Hematopoietic multipotent progenitor cell treated with erythropoietin and hydrocortisone succinate and interleukin-3 and kit ligand, for 17 days (in vitro differentiated cells): ENCODE results near the gene PCSK5.
"Not testable (repeated sequence)": the region's sequence is repeated elsewhere in the genome, so short reads cannot be mapped to it uniquely, and the experiment has no call there.

Experiments used
- DNase-seq: peaks from one replicate; pipeline ENCODE4 v3.0.0-alpha.2; 2015; ENCODE audit warnings: low spot score

PCSK5 gene

DNA sequence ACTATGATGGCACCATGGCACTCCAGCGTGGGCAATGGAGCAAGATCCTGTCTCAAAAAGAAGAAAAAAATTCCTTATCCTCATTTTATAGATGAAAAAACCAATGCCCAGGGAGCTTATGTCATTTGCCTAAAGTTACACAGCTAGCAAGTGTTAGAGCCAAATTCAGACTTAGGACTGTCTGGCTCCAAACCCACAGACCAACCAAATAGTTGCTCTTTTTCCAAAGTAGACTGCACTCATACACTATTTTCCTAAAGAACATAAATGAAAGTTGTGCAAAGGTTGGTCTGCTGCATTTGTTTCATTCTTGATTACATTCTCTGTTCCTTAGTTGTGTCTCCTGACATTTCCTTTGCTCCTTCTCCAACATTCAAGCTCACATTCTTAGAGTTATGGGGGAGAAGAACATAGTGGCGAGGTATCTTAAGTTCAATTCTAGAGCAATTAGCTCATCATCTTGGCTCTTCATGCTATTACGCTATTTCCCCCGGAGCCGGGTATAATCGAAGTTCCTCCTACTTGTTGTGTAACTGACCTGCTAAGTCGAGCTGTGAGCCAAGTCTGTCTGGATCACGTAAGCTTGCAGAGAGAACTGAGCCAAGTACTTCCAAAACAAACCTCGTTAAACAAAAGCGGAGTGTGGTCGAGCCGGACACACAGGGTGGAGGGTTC is 365.4 kb downstream of the PCSK5 start:
- DNase-seq: no peak

DNA sequence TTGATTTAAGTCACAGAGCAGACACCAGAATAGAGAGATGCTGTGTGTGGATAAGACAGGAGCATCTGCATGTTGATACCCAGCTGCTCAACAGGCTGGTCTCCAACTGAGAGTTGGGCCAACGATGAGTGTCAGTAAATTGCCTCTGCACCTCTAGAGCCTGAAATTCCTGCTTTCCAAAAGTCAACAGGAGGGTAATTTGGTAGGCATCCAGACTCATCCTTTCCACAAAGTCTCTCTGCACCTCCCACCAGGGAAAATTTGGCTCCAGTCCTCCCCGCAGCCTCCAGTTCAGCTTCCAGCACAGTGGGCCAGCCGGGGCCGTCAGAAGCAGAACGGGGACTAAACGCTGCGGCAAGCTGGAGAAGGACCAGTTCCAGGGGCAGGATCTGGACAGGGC is 366.8 kb downstream of the PCSK5 start:
- no peak for DNase-seq

DNA sequence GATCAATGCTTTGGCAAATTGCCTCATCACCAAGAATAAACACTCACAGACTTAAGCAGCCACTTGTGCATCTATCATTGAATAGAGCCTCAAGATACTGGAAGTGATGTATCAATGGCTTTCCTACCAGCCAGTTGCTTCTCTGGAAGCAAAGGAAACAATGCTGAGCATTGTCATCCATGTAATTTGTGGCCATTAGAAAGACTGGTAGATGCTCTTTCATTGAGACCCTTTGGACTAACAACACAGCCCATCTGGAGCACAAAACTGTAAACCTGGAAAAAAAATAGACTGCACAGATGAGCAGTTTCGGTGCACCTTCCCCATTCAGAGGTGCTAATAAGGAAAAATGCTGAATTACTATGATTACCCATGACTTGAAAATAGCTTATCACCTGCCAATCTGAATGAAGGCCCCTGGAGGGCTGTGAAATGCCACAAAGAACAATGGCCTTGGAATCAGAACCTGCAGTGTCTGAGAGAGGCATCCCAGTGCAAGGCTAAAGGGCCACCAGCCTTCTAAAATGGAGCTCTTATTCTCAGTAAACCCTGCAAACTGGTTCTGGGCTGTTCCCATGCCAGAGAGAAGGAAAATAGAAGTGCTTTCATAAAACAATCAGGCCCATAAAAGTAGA is 376.3 kb downstream of the PCSK5 start:
- DNase-seq: no peak

DNA sequence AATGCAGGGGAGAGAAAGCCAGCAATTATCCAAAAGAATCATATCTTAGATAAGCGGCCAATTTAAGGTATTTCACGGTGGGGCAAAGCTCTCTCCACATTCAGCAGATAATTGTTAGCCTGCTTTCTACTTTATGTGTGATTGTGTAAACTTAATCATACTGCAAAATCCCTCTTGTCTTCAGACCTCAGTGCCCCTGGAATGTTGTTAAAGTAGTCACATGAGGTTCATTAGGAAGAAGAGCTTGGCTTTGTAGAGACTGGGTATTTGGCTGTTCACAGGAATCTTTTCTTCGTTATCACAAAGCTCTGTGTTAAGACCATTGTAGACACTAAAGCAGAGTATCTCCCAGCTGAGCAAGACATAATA is 376.8 kb downstream of the PCSK5 start:
- DNase-seq: no peak

DNA sequence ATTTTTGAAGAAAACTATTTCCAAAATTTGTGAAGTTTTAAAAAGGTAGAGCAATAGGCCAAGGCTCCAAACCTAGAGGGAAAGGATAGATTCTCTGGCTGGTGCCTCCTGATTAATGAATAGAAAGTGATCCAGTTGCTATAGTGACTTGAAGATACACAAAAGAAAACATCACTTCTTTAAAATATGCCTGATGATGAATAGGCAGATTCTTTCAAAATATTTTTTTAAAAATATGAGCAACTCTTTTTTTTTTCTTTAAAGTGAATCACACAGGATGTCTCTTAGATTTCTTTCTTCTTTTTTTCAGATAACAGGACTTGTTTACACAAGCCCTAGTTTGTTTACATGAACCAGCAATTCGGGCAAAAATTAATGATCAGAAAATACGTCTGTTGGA is 379.3 kb downstream of the PCSK5 start:
- no peak for DNase-seq

DNA sequence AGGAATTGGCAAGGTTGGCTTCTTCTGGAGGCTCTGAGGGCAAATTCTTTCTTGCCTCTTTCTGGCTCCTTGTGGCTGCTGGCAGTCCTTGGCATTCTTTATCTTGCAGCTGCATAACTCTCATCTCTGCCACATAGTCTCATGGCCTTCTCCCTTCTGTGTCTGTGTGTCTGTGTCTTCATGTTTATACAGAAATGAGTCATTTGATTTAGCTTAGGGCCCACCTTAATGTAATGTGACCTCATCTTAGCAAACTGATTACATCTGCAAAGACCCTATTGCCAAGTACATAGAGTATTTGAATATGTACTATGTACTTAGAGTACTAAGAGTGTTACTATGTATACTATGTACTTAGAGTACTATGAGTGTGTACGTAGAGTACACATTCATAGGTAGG is 381.3 kb downstream of the PCSK5 start:
- no peak for DNase-seq

DNA sequence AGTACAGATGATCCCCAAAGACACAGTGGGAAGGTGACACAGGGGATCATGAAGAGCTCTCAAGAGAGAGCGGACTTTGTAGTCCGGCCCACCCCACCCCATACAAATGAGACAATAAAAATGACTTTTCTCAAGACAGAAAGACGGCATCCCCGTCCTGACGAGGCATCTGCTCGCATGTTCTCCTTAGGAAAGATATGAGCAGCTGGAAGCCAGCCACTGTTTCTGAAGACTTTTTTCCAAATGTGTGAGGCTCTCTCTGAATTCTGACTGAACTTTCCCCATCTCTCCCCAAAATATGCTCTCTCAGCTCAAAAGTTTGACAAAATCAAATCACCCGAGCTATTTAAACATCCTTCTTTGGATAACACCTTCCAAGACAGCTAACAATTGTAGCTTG is 398.6 kb downstream of the PCSK5 start:
- DNase-seq: no peak

DNA sequence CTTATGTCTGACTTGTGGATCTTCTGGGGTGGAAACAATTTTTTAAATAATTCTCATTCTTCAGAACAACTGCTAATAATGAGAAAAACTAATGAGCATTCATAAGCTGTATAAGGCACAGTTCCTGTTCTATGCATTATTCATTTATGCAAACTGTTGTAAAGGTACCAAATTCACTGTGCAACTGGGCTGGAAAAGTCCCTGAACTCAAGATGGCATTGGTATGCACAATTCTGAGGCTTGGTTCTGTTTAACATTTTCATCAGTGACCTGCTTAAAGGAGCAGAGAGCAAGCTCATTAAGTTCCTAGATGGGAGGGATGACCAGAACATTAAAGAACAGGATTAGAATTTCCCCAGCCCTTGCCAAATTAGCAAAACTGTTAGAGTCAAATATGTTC is 399.2 kb downstream of the PCSK5 start:
- DNase-seq: no peak

DNA sequence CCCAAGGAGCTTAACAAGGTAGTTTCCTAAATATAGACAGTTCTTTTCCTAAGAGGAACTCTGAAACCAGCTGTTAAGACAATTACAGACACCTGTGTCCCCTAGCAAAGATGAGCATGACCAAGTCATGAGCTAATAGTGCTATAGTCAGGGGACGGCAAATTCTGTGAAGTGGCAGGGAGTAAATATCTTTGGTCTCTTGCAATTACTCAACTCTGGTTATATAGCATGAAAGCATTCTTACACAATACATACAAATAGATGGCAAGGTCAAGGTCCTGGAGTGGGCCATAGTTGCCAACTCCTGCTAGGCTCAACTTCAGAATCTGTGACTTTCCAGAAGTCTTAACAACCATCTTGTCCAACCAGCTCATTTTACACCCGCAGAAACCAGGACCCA is 400.1 kb downstream of the PCSK5 start:
- no peak for DNase-seq

DNA sequence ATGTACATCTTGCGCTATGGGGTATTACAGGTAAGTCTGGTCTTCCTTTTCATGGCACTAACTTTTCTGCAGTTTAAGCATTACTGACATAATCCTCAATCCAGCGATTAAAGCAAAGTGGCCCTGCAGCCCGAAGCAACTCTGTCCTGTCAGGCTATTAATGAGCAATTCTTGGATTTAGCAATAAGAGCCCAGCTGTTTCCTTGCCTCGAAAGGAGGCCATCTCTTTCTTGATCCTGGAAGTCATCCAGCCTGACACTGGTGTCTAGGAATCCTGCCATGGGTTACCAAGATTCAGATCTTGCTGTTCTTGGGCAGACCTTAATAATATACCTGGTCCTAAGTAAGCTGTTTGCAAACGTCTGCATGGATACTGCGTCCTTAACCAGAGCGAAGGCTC is 401.8 kb downstream of the PCSK5 start:
- DNase-seq: no peak

DNA sequence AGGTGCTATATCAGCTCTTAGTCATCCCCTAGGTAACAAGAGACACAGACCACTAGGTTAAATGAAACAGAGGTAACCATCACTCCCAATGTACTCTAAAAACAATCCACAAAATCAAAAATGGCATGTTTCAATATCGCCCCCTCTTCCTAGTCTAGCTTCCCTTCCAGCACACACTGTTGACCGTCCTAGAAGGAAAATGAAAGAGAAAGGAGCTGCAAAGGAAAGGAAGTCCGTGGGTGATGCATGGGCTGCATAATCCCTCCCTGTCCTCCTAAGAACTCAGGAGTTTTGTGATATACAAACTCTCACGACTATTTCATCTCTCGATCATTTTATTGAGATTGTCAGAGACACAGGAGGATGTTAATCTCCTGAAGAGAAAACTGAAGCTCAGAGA is 402.2 kb downstream of the PCSK5 start:
- DNase-seq: no peak

DNA sequence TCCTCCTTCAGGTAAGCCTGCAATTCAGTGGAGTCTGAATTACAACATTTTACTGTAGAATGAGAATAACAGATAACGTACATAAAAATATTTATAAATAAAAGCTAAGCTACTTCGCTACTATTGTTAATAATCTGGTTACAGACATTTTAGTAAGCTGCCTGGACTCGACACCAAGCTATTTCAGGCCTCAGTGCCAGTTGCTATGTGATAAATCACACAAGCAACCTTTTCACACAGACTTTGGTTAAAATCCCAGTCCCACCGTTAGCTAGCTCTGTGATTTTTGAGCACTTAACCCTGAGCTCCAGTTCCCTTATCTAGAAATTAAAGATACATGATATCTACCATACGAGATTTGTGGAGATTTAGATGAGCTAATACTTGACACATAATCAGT is 403.8 kb downstream of the PCSK5 start:
- no peak for DNase-seq

DNA sequence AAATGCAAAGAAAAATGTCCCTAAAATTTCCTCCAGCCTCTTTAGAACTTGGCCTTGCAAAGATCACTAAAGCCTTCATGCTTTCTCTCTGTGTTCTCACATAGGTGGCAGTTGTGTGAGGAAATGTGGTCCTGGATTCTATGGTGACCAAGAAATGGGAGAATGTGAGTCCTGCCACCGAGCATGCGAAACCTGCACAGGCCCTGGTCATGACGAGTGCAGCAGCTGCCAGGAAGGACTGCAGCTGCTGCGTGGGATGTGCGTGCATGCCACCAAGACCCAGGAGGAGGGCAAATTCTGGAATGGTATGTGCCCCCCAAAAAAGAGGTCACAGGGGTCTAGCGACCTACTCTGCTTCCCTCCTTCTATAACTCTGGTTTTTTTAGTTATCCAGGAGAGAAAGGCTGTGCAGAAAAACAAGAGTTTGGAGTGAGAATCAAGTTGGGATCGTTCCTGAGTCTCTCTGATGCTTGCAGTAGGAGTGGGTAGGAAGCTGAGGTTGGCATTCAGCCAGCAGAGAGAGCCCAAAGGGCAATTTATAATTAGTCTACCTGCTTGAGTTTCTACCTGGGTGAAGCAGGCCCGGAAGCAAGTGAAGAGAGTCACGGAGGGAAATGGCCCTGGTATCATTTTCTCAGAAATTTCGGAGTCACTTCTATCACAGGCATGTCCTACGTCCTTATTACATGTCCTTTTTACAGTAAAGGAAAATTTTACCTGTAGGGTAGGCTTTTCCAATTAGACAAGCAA is 406.3 kb downstream of the PCSK5 start:
- no peak for DNase-seq

DNA sequence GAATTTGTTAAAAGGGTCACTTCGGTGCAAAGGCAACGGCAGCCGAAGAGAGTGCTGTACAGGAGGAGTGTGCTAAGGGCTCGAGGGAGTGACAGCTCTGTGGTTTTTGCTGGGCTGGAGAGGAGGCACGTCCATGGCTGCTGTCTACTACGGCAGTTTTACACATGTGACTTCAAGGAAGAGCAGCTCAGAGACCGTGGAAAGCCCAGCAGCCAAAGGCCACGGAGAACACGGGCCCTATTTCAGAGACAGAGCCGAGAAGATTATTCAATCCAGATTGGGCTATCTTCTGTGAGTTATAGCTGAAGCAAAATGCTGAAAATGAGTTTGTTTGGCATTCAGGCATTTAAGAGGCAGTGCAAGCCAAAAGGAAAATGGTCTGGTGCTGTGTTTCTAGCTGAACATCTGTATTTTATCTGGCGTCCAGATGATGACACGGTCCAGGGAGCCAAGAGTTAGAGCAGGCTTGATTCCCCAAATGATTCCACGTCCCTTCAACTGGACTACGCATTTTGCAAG is 407.3 kb downstream of the PCSK5 start:
- no peak for DNase-seq

DNA sequence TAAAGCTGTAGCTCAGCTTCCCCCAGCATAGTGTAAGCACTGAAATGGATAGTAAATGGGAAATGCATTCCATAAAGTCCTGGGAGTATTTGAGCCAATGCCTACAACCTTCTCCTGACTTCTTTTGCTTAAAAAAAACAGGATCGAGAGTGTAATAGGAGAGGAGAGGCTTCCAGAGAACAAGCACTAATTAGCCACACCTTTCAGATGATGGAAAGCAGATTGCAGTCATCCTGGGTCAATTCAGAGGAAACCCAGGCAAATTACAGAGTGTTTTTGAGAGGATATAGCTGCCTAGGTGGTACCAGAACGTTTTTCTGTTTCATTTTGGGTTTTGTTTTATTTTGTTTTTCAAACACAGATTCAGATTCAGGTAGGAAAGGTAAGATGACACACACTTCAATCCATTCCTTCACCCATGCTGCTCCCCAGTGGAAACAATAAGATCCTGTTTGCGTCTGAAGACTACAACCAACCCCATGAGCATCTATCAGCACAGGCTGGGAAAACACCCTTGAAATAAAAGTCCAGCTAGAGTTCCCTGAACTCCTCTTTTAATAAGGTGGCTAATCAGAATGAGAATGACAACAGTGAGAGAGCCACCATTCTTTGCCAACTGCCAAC is 408.2 kb downstream of the PCSK5 start:
- no peak for DNase-seq

DNA sequence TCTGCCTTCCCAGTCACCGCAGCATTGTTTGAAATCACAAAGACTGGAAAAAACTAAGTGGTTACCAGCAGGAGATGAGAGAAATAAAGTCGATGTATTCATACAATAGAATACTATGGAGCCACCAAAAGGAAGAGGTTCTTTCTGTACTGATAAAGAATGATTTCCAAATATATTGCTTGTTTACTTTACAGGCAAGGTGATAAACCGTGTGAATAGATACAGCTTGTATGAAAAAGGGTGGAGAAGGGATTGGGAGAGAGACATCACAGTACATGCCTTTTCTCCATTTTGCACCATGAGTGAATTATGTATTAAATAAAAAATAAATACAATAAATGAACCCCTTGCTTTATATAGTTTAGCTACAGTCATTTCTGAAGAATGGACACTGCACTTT is 412.1 kb downstream of the PCSK5 start:
- DNase-seq: no peak

DNA sequence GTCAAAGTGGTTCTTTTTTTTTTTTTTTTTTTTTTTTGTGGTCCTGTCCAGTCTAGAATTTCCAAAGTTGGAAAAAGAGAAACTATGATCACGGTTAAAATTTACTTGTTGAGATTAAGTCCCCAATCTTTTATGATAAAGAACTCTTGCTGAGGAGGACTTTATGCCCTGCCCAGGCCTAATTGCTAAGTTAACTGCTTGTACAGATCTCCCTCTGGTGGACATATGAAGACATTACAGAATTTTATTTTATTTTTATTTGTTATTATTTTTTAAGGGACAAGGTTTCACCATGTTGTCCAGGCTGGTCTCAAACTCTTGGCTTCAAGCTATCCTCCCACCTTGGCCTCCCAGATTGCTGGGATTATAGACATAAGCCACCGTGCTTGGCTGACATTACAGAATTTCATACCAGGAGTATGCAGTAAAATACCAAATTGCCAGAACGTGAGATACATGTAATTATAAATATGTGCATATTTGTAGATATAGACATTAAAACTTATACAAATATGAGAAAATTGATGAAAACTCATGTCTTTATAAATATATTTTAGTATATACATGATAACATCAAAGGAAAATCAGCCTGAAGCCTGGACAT is 412.6 kb downstream of the PCSK5 start:
- DNase-seq: peak; percentile 24

DNA sequence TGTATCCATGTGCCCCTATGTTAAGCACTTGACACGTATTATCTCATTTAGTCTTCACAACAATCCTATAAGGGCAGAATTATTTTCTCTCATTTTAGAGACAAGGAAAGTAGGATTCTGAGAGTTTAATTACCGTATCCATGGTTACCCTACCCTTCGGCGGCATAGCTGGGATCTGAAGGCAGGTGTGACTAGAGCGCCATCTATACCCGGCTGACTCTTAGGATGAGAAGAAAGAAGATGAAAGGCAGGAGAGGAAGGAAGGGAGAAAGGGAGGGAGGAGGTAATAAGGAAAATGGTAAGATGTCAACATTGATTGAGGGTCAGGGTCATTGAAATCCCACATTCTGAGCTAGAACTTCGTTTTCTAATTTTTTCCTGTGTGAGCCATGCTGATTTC is 416.6 kb downstream of the PCSK5 start:
- DNase-seq: not testable (repeated sequence)

DNA sequence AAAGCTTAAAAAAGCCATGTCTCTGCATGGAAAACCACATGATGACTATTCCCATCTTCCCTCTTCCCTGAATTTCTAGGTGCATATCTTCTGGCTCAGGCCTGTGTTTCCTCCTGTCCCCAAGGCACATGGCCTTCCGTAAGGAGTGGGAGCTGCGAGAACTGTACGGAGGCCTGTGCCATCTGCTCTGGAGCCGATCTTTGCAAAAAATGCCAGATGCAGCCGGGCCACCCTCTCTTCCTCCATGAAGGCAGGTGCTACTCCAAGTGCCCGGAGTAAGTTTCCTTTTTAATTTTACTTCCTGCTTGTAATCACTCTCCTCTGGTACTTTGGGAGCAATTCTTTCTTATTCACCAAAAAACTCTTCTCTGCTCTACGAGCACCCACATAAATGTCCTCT is 420.1 kb downstream of the PCSK5 start:
- DNase-seq: no peak

DNA sequence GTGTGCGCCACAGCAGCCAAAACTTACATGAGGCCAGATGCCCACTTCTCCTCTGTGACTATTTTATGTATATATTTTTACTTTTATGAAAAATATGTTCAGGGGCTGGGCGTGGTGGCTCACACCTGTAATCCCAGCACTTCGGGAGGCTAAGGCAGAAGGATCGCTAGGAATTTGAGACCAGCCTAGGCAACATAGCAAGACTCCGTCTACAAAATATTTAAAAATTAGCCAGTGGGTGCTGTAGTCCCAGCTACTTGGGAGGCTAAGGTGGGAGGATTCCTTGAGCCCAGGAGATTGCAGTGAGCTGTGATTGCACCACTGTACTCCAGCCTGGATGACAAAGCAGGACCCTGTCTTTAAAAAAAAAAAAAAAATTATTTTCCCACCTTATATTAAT is 420.5 kb downstream of the PCSK5 start:
- no peak for DNase-seq

DNA sequence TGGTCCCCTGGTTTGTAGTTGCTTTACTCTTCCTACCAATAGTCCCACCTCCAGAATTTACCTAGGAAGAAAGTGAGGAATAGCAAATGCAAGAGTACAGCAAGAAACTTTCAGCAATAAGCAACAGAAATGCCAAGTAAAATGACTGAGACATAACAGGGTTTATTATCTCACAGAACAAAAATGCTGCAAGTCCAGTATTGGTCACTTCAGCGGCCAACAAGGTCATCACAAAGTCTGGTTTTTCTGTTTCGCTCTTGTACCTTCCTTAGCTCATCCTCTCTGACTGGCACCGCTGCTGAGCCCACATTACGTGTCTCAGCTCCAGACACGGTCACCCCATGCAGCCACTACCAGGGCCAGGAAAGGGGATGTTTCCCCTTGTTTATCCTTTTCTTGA is 421.1 kb downstream of the PCSK5 start:
- DNase-seq: no peak

DNA sequence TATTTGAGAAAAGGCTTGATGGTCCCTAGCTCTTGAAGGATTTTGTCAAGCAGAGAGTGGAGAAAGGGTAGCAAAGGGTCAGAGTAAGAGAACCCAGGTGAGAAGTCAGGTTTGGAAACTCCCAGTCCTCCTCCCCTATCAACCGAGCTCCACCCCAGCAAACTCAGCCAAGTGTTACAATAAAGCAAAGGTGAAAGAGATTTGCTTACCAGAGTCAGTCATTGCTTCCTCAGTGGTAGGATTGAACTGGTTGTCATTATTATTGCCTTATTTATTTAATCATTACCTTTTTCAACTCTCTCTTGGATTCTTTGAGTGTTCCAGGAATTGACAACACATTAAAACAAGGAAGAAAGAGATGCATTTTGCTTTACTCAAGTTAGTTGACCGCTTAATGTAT is 423.3 kb downstream of the PCSK5 start:
- DNase-seq: no peak

DNA sequence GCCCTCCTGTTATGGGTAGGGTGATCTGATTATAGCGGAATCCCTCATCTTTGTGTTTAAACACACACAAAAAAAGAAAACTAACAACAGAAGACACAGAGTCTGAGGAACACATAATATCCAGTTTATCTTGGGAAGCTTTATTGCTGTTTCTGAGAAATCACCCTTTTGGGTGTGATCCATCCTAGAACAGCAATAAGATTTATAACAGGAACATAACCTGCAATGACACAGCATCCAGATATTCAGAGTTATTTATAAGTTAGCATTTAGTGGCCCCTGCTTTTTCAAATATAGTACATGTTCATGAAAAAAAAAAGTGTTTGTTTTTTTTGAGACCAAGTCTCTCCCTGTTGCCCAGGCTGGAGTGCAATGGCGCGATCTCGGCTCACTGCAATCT is 423.8 kb downstream of the PCSK5 start:
- no peak for DNase-seq
